DMS114 treated with DMSO at 0.1 percent for 48 hours (cell line): ENCODE data around the gene AOPEP.
"Not testable (repeated sequence)": the region's sequence is repeated elsewhere in the genome, so short reads cannot be mapped to it uniquely, and the experiment has no call there.

Experiments
- DNase-seq: peaks from one replicate; lab custom pipeline; 2025; ENCODE audit not compliant: unreplicated experiment; lab: John Stamatoyannopoulos, UW

Gene AOPEP

DNA sequence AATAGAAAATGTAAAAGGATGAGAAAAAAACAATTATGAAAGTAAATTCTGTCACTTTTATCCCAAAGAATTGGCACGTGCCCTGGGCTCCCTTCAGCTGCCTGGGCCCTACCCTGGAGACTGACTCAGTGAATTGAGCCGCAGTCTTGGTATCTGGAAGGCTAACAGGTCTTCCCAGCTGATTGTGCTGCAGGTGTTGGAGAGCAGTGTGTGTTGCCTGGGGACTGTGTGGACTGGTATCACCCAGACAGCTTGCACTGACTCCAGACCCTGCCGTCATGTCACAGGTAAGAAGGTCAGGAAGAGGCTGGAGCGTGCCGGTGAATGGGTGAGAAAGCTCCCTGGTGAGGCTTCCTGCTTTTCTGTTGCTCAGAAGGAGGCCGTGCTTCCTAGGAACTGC is 83.3 kb downstream of the AOPEP start:
- no peak for DNase-seq

DNA sequence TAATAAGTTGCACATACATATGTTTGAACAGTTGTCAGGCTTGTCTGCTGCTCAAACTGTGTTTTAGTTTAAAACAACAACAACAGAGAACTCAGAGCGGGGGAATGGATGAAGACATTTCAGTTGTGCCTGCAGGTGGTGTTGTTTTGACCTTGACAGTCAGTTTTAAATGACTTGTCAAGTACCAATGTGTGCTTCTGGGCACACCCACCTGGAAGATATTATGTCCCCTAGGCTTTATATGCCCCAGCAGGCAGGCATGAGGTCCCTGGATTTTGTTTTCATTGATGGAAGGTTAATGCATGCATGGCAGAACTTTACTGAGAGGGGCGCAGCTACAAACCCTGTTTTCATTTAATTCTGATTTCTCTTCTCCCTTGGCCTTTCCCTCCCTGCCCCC is 84.6 kb downstream of the AOPEP start:
- no peak for DNase-seq

DNA sequence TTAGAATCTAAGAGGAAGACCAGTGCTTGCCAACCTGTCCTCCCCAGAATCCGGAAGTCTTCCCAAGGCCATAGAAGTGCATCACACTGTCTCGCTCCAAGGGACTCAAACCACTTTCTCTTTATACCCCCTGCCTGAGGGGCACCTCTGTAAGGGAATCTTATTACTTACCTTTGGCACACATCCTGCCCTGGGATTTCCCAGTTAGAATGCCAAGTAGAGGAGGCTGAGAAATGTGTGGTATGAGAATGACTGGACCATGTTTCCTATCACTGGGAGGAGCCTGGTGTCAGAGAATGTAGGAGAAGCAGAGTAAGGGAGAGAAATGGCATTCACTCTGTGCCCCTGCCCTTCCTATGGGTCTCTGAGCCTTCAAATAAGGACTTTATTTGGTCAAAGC is 85.8 kb downstream of the AOPEP start:
- no peak for DNase-seq

DNA sequence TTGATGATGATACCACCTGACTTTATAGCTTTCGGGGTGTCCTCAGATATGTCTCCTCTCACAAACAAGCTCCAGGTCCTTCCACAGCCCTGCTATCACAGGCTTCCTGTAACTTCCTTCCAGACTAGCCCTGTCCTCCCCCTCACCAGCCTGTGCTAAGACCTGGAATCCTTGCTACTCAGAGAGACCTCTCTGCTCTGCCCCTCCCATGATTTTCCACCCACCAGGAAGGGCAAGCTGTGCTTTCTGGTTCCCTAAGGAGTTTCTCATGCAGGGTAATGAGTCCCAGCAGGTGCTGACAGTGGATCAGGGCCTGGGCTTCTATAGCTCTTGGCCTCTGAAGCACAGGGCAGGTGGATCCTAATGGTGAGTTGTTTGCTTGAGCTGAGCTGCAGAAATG is 86.9 kb downstream of the AOPEP start:
- no peak for DNase-seq

DNA sequence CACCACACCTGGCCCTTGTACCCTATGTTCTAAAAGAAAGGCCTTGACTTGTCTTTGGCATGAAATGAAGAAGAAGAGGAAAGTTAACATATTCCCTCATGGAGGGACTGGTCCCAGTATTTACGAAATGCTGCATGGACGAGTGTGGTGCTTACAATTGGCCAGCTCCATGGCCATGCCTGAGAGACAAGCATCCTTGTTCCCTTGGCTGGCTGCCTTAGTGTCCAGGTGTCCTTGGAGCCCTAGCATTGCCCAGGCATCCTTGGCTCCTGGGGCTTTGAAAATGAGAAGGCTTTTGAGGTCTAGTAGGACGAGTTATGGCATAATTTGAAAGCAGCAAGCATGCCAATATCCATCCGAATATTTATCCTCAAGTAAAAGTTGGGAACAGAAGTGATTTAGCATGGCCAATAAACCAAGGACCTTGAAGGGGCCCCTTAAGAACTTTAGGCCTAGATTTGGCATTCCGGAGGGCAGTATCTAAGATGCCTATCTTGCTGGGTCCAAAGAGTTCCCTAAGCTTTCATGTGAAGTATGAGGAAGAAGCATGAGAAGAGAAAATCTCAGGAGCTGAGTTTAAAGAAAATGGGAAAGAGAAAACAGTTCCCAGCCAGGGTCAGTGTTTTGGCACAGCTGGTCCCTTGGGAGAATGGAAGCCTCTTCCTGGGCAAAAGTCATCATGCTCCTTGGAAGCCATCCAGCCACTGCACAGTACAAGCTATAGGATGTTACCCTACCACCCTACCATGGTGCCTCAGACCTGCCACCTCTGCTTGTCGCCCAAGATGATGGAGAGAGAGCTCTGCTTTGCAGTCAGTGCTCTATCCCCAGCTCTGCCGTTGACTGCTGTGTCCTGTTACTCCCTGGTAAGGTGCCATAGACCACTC is 91.0 kb downstream of the AOPEP start:
- DNase-seq = no peak

DNA sequence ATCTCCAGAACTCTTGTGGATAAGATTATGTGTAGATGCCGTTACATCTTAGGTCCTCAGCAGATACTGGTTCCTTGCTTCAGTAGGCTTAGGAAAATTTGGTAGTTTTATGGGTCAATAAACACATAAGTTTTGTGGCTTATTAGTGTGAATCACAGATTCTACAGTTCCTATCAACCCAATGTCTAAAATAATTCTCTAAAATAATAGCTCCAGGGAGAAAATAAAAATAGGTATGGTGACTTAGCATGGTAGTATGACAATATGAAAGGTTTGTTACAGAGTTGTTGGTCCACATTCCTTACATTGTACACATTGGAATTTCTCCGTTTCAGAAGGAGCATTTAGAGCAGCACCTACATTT is 91.7 kb downstream of the AOPEP start:
- no peak for DNase-seq

DNA sequence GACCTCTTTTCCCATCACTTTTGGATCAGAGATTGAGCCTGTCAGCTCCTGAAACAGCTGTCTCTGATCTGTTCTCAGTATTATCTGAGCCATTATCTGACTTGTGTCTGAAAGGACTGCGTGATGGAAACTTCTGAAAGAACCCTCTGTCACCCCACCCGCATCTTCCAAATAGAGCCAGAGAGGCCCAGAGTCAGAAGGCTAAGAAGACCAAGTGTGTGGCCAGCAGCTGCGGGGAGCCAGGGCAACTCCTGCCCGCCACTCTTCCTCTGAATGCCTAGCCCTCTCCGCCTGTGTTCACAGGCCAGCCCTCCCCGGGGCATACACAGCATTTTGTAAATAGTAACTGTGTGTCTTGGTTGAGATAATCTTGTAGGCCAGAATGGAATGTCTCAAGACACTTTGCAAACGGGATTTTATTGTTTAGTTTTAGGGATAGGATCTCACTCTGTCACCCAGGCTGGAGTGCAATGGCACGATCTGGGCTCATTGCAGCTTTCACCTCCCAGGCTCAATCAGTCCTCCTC is 92.7 kb downstream of the AOPEP start:
- no peak for DNase-seq

DNA sequence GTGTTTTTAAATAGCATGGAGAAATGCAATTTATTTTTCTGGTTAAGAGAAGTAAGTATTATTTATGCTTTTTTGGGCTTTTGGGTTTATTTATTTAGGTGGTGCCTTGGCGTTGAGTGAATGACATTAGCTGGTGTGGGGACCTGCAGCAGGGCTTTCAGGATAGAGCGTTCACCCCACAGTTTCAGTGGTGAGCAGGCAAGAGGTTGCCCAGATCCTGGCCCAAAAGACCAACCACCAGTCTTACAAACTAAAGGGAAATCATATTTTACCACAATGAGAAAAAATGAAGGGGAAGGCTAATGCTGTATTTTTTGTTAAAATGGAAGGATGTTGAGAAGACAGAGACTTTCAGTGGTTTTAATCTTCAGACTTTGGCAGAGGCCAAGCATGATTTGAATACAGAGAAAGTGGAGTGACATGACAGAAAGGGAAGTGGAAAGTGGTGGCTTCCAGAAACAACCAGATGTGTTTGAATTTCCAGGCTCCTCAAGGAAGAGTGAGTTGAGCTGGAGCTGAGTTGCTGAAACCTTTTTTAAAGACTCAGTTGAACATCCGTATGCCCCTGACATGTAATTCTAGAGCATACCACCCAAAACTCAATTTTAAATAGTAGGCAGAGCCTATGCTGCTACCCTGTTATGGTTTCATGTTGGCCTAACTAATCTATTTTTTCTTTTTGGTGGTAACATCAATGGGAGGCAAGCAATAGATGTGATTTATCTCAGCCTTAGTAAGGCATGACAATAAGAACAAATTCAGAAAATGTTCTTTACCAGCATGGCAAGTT is 94.8 kb downstream of the AOPEP start:
- no peak for DNase-seq

DNA sequence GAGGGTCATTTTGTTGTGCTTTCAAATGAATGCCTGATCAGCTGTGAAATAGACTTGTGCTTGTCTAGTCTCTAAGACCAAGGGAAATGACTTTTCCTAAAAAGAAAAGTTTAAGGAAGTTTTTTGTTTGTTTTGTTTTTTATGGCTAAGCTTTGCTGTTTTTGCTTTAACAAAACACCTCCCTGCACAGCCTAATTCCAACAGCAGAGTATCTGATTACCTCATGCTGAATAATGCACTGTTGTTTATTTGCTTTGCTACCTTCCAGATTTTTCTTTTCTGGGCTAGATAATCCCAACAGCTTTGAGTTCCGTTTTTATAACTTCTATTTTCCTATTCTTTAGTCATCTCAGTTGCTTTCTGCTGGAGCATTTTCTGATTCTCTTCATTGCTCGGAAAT is 95.8 kb downstream of the AOPEP start:
- no peak for DNase-seq

DNA sequence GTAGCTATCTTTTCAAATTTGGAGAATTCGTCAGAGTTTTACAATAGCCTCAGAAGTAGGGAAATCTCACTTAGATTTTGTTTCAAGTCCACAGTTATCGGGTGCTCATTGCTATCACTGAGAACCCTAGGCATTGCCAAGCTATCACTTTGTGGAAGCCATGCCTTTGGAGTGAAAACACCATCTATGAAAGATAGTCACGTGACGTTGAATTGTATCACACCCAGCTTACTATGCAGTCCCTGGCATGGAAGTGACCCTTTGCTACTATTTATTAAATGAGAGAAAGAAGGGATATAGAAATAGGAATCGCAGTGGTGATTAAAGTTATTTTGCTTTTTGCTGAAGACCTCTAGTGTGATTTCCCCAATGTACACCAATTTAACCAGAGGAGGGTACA is 97.2 kb downstream of the AOPEP start:
- no peak for DNase-seq

DNA sequence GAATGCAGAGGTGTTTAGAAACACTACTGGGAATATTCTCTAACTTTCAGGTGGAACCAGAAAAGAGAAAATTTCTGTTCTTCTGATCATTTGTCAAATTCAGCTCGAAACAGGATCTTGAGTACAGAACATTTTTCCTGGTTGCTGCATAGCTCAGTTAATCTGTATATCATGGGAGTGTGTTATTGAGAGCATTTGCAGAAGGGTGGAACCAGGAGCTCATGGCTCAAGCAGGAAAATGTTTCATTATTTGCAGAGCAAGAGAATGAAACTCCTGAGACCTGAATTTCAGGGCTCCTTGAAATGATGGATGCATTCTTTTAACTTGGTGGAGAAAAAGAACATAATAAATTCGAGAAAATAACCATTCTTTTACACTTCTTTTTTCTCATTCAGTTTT is 97.9 kb downstream of the AOPEP start:
- DNase-seq = no peak

DNA sequence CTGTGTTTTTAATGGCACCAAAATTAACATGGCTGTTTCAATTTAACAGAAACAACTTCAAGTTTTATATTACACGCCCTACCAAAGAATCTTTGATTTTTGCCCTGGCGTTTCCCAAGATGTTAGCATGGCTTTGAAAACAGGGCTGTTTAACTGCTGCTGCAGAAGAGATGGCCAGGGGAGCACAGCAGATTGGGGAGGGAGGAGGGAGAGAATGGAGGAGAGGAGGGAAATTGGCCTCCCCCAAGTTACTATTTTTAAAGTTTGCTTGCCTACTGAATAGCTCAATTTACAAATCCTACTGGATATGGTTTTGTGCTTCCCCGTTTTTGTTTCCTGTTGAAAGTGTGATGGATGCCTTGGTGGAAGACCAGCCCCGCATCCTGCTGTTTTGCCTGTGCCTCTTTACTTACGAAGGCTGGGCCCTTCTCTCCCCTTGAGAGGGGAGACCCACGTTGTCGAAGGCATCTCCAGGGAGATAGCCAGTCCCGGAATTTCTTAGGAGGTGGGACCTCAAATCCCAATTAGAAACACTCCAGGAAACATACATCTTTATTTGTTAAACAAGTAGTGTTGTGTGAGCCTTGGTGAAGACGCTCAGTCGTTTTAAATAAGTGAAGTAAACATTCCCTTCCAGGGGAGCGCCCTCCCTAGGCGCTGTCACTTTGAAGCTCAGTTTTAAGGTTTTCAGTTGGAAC is 98.6 kb downstream of the AOPEP start:
- no peak for DNase-seq

DNA sequence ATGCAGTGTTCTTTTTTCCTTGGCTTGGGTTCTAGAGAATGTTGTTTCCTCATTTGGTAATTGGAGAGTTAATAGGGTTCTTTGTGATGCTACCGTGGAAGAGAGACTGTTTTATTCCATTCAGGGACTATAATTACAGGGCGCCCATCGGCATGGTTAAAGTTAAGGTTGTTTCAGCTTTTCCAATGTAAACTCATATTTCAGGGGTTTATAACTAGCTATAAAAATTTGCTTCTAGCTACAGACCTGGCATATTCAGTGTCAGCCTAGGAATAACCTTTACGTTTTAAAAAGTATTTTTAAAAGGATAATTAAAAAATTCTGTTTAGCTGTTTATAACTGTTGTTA is 99.1 kb downstream of the AOPEP start:
- no peak for DNase-seq

DNA sequence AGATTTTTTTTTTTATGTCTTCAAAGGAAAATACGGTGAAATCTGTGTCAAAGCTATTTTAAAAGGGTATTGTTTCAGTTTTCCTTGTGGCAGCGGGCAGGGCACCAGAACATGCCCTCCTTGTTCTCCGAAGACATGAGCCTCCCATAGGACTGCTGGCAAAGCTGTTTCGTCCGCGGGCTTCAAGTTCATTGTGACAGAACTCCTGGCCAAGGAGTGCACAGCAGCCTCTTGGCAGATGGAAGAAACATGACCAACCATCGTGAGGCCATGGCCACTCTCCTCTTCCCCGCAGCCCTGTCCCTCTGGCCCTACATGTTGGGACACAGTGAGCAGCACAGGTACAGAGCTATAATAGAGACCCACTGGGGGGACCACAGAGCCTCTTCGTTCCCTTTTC is 99.5 kb downstream of the AOPEP start:
- no peak for DNase-seq

DNA sequence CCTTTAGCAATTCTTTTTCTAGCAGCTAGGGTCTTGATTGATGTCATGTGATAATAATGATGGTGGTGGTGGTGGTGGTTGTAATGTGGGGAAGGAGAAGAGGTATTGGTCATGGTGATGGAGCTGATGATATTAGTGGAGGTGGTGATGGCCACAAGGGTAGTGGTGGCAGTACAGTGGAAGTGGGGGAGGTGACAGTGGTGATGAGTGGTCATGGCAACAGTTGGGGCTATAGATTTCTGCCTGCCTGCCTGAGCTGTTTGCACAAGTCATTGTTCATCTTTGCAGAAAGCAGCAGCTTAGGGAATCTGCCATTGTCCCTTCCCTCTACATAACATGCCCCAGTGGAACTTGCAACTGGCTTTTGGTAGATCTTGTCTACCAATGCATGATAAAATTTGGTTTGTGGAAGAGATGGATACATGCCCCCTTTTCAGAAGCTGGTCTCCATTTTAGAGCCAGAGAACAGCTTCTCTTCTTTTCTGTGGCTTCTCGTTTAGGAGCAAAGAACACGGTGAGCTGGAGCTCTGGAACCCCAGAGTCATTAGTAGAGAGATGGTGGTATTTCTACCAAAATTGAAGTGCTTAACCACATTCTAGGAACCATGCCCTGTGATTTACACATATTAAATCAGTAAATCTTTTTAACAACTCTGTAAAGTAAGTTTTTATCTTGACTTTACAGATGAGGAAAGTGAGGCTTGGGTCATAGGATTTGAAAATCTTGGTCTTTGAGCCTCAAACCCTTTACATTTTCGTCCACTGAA is 100.3 kb downstream of the AOPEP start:
- no peak for DNase-seq

DNA sequence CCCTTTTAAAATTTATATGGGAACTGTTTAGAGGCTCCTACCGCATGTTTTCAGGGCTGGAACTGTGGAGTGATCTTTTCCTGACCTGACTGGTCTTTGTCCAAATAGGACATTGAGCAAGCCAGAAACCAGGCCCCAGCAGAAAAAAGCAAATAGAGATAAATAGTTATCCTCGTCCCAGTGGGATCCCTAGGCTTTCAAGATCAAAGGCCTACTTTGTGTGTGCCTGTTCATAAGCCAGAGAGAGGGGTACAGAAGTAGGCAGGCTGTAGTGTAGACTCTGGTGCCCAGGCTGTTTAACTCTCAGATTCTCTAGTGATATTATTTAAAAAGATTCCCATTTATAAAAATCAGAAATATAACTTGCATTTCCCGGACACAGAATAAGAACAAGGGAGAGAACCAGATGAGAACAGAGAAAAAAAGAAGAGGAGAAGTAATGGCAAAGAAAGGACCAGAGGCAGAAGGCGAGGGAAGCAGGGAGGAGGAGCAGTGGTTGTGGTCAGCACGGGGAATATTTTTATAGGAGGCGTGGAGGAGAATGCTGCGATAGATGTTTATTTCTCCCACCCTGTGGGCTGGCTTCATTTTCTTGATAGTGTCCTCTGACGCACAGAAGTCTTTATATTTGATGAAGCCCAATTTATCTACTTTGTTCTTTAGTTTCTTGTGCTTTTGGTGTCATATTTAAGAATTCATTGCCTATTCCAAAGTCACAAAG is 101.2 kb downstream of the AOPEP start:
- no peak for DNase-seq

DNA sequence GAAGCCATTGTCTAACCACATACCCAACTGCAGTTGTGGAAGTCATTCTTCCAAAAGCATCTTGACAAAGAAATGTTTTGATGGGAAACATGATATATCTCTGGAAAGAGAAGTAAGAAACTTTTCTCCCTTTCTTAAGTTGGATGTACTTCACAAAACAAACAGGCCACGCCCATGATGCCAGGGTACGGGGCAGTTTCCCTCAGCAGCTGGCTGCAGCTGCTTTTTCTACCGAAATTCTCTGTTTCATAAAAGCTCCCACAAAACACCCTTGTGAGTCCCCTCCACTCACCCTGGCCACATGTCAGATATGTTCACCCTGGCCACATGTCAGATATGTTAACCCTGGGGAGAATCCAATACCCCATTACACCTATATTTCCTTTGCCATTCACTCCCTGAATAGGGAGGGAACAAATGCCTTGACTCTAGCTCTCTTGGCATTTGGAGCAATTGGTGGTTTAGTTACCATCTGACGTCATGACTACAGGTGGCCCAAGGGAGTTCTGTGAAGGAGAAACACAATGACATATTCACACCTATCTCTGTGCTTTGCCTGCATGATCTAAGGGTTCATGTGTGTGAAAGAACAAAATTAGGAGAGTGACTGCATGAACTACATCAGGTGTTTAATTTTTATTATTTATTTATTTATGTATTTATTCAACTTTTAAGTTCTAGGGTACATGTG is 103.0 kb downstream of the AOPEP start:
- DNase-seq = no peak

DNA sequence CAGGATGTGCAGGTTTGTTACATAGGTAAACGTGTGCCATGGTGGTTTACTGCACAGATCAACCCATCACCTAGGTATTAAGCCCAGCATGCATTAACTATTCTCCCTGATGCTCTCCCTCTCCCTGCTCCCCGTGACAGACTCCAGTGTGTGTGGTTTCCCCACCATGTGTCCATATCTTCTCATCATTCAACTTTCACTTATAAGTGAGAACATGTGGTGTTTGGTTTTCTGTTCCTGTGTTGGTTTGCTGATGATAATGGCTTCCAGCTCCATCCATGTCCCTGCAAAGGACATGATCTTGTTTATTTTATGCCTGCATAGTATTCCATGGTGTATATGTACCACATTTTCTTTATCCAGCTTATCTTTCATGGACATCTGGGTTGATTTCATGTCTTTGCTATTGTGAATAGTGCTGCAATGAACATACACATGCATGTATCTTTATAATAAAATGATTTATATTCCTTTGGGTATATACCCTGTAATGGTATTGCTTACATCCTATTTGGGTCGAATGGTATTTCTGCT is 103.6 kb downstream of the AOPEP start:
- DNase-seq = not testable (repeated sequence)

DNA sequence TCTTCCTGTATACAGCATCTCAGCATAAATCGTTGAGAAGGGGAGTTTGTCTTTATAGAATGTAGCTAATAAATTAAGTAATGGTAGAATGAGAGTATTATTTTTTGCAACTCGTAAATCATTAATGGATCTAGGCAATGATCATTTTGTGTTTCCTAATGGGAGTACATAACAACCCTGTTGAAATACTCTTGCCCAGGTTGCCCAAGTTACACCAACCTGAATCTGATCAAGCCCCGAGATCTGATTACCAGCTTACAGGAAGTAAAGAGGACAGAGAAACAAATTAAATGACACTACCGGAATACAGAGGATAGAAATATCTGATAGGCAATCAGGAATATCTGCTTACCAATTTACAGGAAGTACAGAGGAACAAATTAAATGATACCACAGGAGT is 107.3 kb downstream of the AOPEP start:
- DNase-seq = no peak
